Mesendoderm (in vitro differentiated cells): Measurements from ENCODE around the gene LCNL1.

Source experiments
- DNase-seq: peaks from one replicate; pipeline ENCODE4 v3.0.0; 2013
- H2AK5ac ChIP-seq: 2 replicates; pipeline ENCODE4 v1.6.1; 2013; ENCODE audit warnings: low read length, inconsistent platforms
- H2BK120ac ChIP-seq: 2 replicates; pipeline ENCODE4 v1.6.1; 2013; ENCODE audit warnings: low read depth, mild to moderate bottlenecking, low read length, moderate library complexity, mixed read lengths
- H2BK15ac ChIP-seq: replicated peaks from 2 replicates; pipeline ENCODE4 v1.6.1; 2013; ENCODE audit warnings: low read depth, mild to moderate bottlenecking, moderate library complexity
- H2BK5ac ChIP-seq: 2 replicates; pipeline ENCODE4 v1.6.1; 2013; ENCODE audit warnings: low read length, inconsistent platforms
- H3K18ac ChIP-seq: 2 replicates; pipeline ENCODE4 v1.6.1; 2013; ENCODE audit warnings: mild to moderate bottlenecking, low read length, mixed read lengths
- H3K23ac ChIP-seq: one replicate; pipeline ENCODE4 v1.6.1; 2013; ENCODE audit warnings: low read length
- H3K27ac ChIP-seq: 2 replicates; pipeline ENCODE4 v1.5.1; 2013; ENCODE audit warnings: low read depth, mild to moderate bottlenecking, inconsistent platforms, low read length, moderate library complexity
- H3K27me3 ChIP-seq: 2 replicates; pipeline ENCODE4 v1.6.1; 2013; ENCODE audit warnings: low read length, control low read depth, mild to moderate bottlenecking, inconsistent platforms; ENCODE audit not compliant: insufficient read depth, poor library complexity
- H3K36me3 ChIP-seq: 2 replicates; pipeline ENCODE4 v1.6.1; 2013; ENCODE audit warnings: low read length, inconsistent platforms; ENCODE audit not compliant: control insufficient read depth, insufficient read depth
- H3K4ac ChIP-seq: one replicate; pipeline ENCODE4 v1.6.1; 2013; ENCODE audit warnings: low read depth, mild to moderate bottlenecking, low read length, moderate library complexity
- H3K4me1 ChIP-seq: 2 replicates; pipeline ENCODE4 v1.6.1; 2013; ENCODE audit warnings: low read depth, low read length, inconsistent platforms; ENCODE audit not compliant: control insufficient read depth
- H3K4me2 ChIP-seq: 2 replicates; pipeline ENCODE4 v1.6.1; 2013; ENCODE audit warnings: low read length
- H3K4me3 ChIP-seq: 2 replicates; pipeline ENCODE4 v1.5.1; 2013; ENCODE audit warnings: mild to moderate bottlenecking, low read length
- H3K56ac ChIP-seq: one replicate; pipeline ENCODE4 v1.6.1; 2013; ENCODE audit warnings: low read length
- H3K79me1 ChIP-seq: 2 replicates; pipeline ENCODE4 v1.6.1; 2013; ENCODE audit warnings: low read length, inconsistent platforms
- H3K79me2 ChIP-seq: 2 replicates; pipeline ENCODE4 v1.6.1; 2013; ENCODE audit warnings: mild to moderate bottlenecking, low read length; ENCODE audit not compliant: control insufficient read depth, insufficient read depth
- H3K9ac ChIP-seq: 2 replicates; pipeline ENCODE4 v1.6.1; 2013; ENCODE audit warnings: low read length, inconsistent platforms
- H4K5ac ChIP-seq: one replicate; pipeline ENCODE4 v1.6.1; 2013; ENCODE audit warnings: low read length
- H4K8ac ChIP-seq: one replicate; pipeline ENCODE4 v1.6.1; 2013; ENCODE audit warnings: low read depth, mild to moderate bottlenecking, control low read depth, low read length, moderate library complexity
- WGBS: extraction: QIAGEN DNeasy Blood & Tissue Kit; methylation state at CpG from one replicate; pipeline ENCODE4 v1.1.7; 2013; ENCODE audit warnings: low lambda C conversion rate, missing lambda C conversion rate; ENCODE audit not compliant: insufficient coverage; ENCODE audit errors: extremely low coverage; 5-methylcytosine and 5-hydroxymethylcytosine counted together

LCNL1 gene

GRCh38 chr9:136946228-136947027 is 36.4 kb upstream of the LCNL1 start:
- WGBS: no CpG with 5 or more reads among the region's 27 CpGs
- H3K9ac ChIP-seq: no peak overlapping the region

GRCh38 chr9:136947028-136947891 is 35.5 kb upstream of the LCNL1 start:
- Histone ChIP-seq H3K36me3 (no peaks in the 10 kb centered on the region), H3K23ac (no peak overlapping the region), H3K27ac (no peak overlapping the region), H3K4ac (no peak overlapping the region), H3K27me3 (no peaks in the 10 kb centered on the region), H3K9ac (no peak overlapping the region), H2AK5ac (no peak overlapping the region), H4K5ac (no peak overlapping the region), H4K8ac (no peak overlapping the region), H3K79me1 (peaks cover 2% of the 10 kb centered on the region), H2BK15ac (no peak overlapping the region), H3K18ac (no peak overlapping the region), H3K79me2 (peaks cover 3% of the 10 kb centered on the region), H2BK120ac (no peak overlapping the region), H3K56ac (no peak overlapping the region), H3K4me2 (no peak overlapping the region), H3K4me3 (no peak overlapping the region), H3K4me1 (no peaks in the 10 kb centered on the region), H2BK5ac (no peak overlapping the region)
- no peak for DNase-seq
- no CpG with 5 or more reads among the region's 26 CpGs for WGBS

More at GRCh38 chr9:136946228-136947027, 36.4 kb upstream of the LCNL1 start:
- H2BK120ac ChIP-seq: no peak overlapping the region
- no peak overlapping the region for H3K4ac ChIP-seq
- DNase-seq: no peak
- no peak overlapping the region for H2BK15ac ChIP-seq
- H3K36me3 ChIP-seq: peaks cover 3% of the 10 kb centered on the region
- H2BK5ac ChIP-seq: no peak overlapping the region
- no peak overlapping the region for H3K56ac ChIP-seq
- H4K8ac ChIP-seq: no peak overlapping the region
- H4K5ac ChIP-seq: no peak overlapping the region
- H3K79me1 ChIP-seq: peaks cover 2% of the 10 kb centered on the region
- no peak overlapping the region for H2AK5ac ChIP-seq
- no peaks in the 10 kb centered on the region for H3K27me3 ChIP-seq
- H3K27ac ChIP-seq: no peak overlapping the region
- peaks cover 3% of the 10 kb centered on the region for H3K79me2 ChIP-seq
- no peak overlapping the region for H3K23ac ChIP-seq
- H3K4me2 ChIP-seq: no peak overlapping the region
- H3K4me3 ChIP-seq: no peak overlapping the region
- no peaks in the 10 kb centered on the region for H3K4me1 ChIP-seq
- no peak overlapping the region for H3K18ac ChIP-seq

GRCh38 chr9:136947955-136948510 is 34.8 kb upstream of the LCNL1 start:
- no peak overlapping the region for H3K4me2 ChIP-seq
- H4K5ac ChIP-seq: no peak overlapping the region
- H3K79me2 ChIP-seq: peaks cover 3% of the 10 kb centered on the region
- H3K79me1 ChIP-seq: peaks cover 2% of the 10 kb centered on the region
- H3K27ac ChIP-seq: no peak overlapping the region
- H3K36me3 ChIP-seq: no peaks in the 10 kb centered on the region
- no peak overlapping the region for H3K23ac ChIP-seq
- no peak overlapping the region for H3K4me3 ChIP-seq
- H3K18ac ChIP-seq: no peak overlapping the region
- no peak overlapping the region for H3K4ac ChIP-seq
- no peaks in the 10 kb centered on the region for H3K27me3 ChIP-seq
- H2BK120ac ChIP-seq: no peak overlapping the region
- H3K9ac ChIP-seq: no peak overlapping the region
- no peak overlapping the region for H3K56ac ChIP-seq
- no peaks in the 10 kb centered on the region for H3K4me1 ChIP-seq
- no CpG with 5 or more reads among the region's 15 CpGs for WGBS
- H2BK15ac ChIP-seq: no peak overlapping the region
- no peak overlapping the region for H2BK5ac ChIP-seq
- peak; percentile 69 for DNase-seq
- H2AK5ac ChIP-seq: no peak overlapping the region
- H4K8ac ChIP-seq: no peak overlapping the region

GRCh38 chr9:136949239-136949816 is 33.5 kb upstream of the LCNL1 start:
- Histone ChIP-seq H3K27ac (no peak overlapping the region), H3K4ac (peak overlapping the region; percentile 5), H3K36me3 (no peaks in the 10 kb centered on the region), H2AK5ac (no peak overlapping the region), H3K79me2 (no peaks in the 10 kb centered on the region), H2BK5ac (no peak overlapping the region), H3K18ac (peak overlapping the region; percentile 19), H4K8ac (no peak overlapping the region), H3K4me3 (no peak overlapping the region), H3K9ac (peak overlapping the region; percentile 46), H3K4me2 (peak overlapping the region; percentile 25), H3K56ac (peak overlapping the region; percentile 85), H2BK15ac (no peak overlapping the region), H3K4me1 (no peaks in the 10 kb centered on the region), H2BK120ac (no peak overlapping the region), H4K5ac (no peak overlapping the region), H3K79me1 (no peaks in the 10 kb centered on the region), H3K27me3 (no peaks in the 10 kb centered on the region), H3K23ac (no peak overlapping the region)
- WGBS: no CpG with 5 or more reads among the region's 22 CpGs
- DNase-seq: no peak

- Histone ChIP-seq H3K79me1 (no peaks in the 10 kb centered on the region), H3K4me1 (no peaks in the 10 kb centered on the region), H3K79me2 (no peaks in the 10 kb centered on the region), H3K4ac (peak overlapping the region; percentile 8), H2AK5ac (no peak overlapping the region), H2BK15ac (no peak overlapping the region), H3K4me3 (no peak overlapping the region), H3K36me3 (no peaks in the 10 kb centered on the region), H3K23ac (no peak overlapping the region), H3K4me2 (peak overlapping the region; percentile 73), H3K27me3 (no peaks in the 10 kb centered on the region), H4K8ac (no peak overlapping the region), H3K9ac (peak overlapping the region; percentile 62), H2BK120ac (no peak overlapping the region), H2BK5ac (no peak overlapping the region), H3K56ac (peak overlapping the region; percentile 85), H4K5ac (no peak overlapping the region), H3K27ac (peak overlapping the region; percentile 22), H3K18ac (no peak overlapping the region)
- no CpG with 5 or more reads among the region's 63 CpGs for WGBS
- DNase-seq: peak; percentile 94
These were observed 32.8 kb upstream of the LCNL1 start for GRCh38 chr9:136949817-136950655.
